ENCODE data around the gene FBXO47.
"Not testable (repeated sequence)": the region's sequence is repeated elsewhere in the genome, so short reads cannot be mapped to it uniquely, and the experiment has no call there.

FBXO47 gene

GRCh38 chr17:38960402-38960801, 6.8 kb downstream of the FBXO47 start:
- DNase-seq (ENCODE audit: low read depth), result no peak
- no peak overlapping the region for H3K4me3 ChIP-seq (ENCODE audit: control insufficient read depth, low read depth, low read length)
- TF ChIP-seq, protein P1, sequence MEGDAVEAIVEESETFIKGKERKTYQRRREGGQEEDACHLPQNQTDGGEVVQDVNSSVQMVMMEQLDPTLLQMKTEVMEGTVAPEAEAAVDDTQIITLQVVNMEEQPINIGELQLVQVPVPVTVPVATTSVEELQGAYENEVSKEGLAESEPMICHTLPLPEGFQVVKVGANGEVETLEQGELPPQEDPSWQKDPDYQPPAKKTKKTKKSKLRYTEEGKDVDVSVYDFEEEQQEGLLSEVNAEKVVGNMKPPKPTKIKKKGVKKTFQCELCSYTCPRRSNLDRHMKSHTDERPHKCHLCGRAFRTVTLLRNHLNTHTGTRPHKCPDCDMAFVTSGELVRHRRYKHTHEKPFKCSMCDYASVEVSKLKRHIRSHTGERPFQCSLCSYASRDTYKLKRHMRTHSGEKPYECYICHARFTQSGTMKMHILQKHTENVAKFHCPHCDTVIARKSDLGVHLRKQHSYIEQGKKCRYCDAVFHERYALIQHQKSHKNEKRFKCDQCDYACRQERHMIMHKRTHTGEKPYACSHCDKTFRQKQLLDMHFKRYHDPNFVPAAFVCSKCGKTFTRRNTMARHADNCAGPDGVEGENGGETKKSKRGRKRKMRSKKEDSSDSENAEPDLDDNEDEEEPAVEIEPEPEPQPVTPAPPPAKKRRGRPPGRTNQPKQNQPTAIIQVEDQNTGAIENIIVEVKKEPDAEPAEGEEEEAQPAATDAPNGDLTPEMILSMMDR (conservative IDR thresholded peaks at IDR 0.05; ENCODE audit: control insufficient read depth, insufficient read depth, low read depth, low read length), result no peak

GRCh38 chr17:38959508-38959907, 7.7 kb downstream of the FBXO47 start:
- no peak for DNase-seq (ENCODE audit: low read depth)
- TF ChIP-seq, protein P1 (conservative IDR thresholded peaks at IDR 0.05; ENCODE audit: control insufficient read depth, insufficient read depth, low read depth, low read length), result no peak
- H3K4me3 ChIP-seq (ENCODE audit: control insufficient read depth, low read depth, low read length), result no peak overlapping the region

DNA sequence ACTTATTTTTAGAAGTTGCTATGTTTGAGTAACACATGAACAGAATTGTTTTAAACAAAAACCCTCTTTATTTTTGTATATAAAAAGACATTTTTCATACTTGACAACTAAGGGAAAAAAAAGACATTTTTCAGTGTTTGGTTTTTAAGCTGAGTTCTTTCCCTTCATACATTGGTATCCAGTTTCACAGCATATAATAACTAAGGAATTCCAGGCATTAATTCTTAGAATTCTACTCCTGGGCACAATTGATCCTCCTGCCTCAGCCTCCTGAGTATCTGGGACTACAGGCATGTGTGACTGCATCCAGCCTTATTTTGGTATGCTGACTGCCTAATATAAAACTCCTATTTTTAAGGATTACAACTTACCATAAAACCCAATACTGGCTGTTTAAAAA, 8.4 kb downstream of the FBXO47 start:
- H3K4me3 ChIP-seq (ENCODE audit: control insufficient read depth, low read depth, low read length), result no peak overlapping the region
- no peak for DNase-seq (ENCODE audit: low read depth)
- TF ChIP-seq, protein P1 (conservative IDR thresholded peaks at IDR 0.05; ENCODE audit: control insufficient read depth, insufficient read depth, low read depth, low read length), result no peak

DNA sequence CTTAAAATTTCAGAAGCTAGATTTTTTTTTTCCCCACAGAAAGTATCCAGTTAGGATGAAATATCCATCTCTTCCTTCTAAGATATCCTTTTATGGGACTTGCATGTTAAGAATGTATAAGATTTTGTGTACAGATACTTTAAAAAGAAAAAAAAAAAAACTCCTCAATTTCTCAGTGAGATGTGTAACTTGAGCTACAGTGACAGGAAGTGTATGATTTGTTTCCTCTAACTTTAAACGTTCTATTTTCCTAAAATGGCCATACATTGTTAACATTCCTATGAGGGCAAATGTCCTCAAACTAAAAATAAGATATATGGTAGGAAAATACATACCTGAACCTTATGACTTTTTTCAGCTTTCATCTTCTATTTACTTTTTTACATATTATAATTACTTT, 8.9 kb downstream of the FBXO47 start:
- no peak for DNase-seq (ENCODE audit: low read depth)
- no peak overlapping the region for H3K4me3 ChIP-seq (ENCODE audit: control insufficient read depth, low read depth, low read length)
- TF ChIP-seq, protein P1 (conservative IDR thresholded peaks at IDR 0.05; ENCODE audit: control insufficient read depth, insufficient read depth, low read depth, low read length), result no peak

- not testable (repeated sequence) for DNase-seq (ENCODE audit: low read depth); H3K4me3 ChIP-seq (ENCODE audit: control insufficient read depth, low read depth, low read length)
Measured at GRCh38 chr17:38953800-38954199, 13.4 kb downstream of the FBXO47 start.

- H3K4me3 ChIP-seq (ENCODE audit: control insufficient read depth, low read depth, low read length), result no peak overlapping the region
- TF ChIP-seq, protein P1 (conservative IDR thresholded peaks at IDR 0.05; ENCODE audit: control insufficient read depth, insufficient read depth, low read depth, low read length), result no peak
- DNase-seq (ENCODE audit: low read depth), result no peak
Measured at GRCh38 chr17:38947189-38947588, 20.0 kb downstream of the FBXO47 start.

GRCh38 chr17:38943607-38944006, 23.6 kb downstream of the FBXO47 start:
- no peak overlapping the region for H3K4me3 ChIP-seq (ENCODE audit: control insufficient read depth, low read depth, low read length)
- no peak for DNase-seq (ENCODE audit: low read depth)
- TF ChIP-seq, protein P1 (conservative IDR thresholded peaks at IDR 0.05; ENCODE audit: control insufficient read depth, insufficient read depth, low read depth, low read length), result no peak

Data from fibroblast of mammary gland (primary cell).